GM18867 (cell line): ENCODE measurements around the gene ANO6.
A peak's percentile ranks its signal among the peaks of the same experiment; 100 is the strongest.
"Not testable (repeated sequence)": the region's sequence is repeated elsewhere in the genome, so short reads cannot be mapped to it uniquely, and the experiment has no call there.

Experiments used
- ATAC-seq: cut with Tn5 transposase; IDR thresholded peaks from one replicate; pipeline ENCODE4 v1.9.1; 2021; ENCODE audit warnings: mild to moderate bottlenecking, moderate library complexity; ENCODE audit not compliant: unreplicated experiment

The ANO6 gene

GRCh38 chr12:45234139-45234865 is 18.4 kb downstream of the ANO6 start:
- peak; percentile 61 for ATAC-seq

- ATAC-seq: no peak
These were observed 19.5 kb downstream of the ANO6 start for GRCh38 chr12:45235087-45236025.

- ATAC-seq: not testable (repeated sequence)
These were observed 20.5 kb downstream of the ANO6 start for GRCh38 chr12:45236383-45236782.

GRCh38 chr12:45242180-45242579 is 26.3 kb downstream of the ANO6 start:
- ATAC-seq: no peak

- no peak for ATAC-seq
These were observed 28.1 kb downstream of the ANO6 start for GRCh38 chr12:45243963-45244362.

- ATAC-seq: peak; percentile 94
These were observed 28.9 kb downstream of the ANO6 start for GRCh38 chr12:45244561-45245343.

GRCh38 chr12:45246236-45246635 is 30.3 kb downstream of the ANO6 start:
- no peak for ATAC-seq

GRCh38 chr12:45247589-45247988 is 31.7 kb downstream of the ANO6 start:
- no peak for ATAC-seq

GRCh38 chr12:45248095-45248494 is 32.2 kb downstream of the ANO6 start:
- ATAC-seq: no peak

GRCh38 chr12:45254254-45254653 is 38.4 kb downstream of the ANO6 start:
- ATAC-seq: no peak

GRCh38 chr12:45256721-45257120 is 40.8 kb downstream of the ANO6 start:
- peak; percentile 4 for ATAC-seq

- ATAC-seq: peak; percentile 97
These were observed 41.5 kb downstream of the ANO6 start for GRCh38 chr12:45257185-45257930.

- no peak for ATAC-seq
These were observed 43.8 kb downstream of the ANO6 start for GRCh38 chr12:45259675-45260074.

GRCh38 chr12:45260104-45260815 is 44.4 kb downstream of the ANO6 start:
- ATAC-seq: no peak

- no peak for ATAC-seq
These were observed 45.0 kb downstream of the ANO6 start for GRCh38 chr12:45260854-45261253.

GRCh38 chr12:45262185-45262584 is 46.3 kb downstream of the ANO6 start:
- ATAC-seq: not testable (repeated sequence)

GRCh38 chr12:45263587-45263986 is 47.7 kb downstream of the ANO6 start:
- no peak for ATAC-seq

- ATAC-seq: no peak
These were observed 52.9 kb downstream of the ANO6 start for GRCh38 chr12:45268672-45269411.

GRCh38 chr12:45269412-45269751 is 53.5 kb downstream of the ANO6 start:
- no peak for ATAC-seq
